ENCODE data around the gene FNIP1. TPM values are rescaled to one million over a fixed set of nuclear protein-coding genes. Genes with fewer than 3 reads are reported as not detected.

Gene FNIP1
- total and polyA plus RNA-seq, 9 of the 15 experiments (the other 6 are each of a cell fraction or from before 2014, with no cell fraction given) = 5.0 to 32.8 (median 18.4) TPM

GRCh38 chr5:131795879-131796792 lies 681 bp downstream of the FNIP1 start (continued):
- no peak for TF ChIP-seq ZNF639 (CRISPR knock-in tag; conservative IDR thresholded peaks at IDR 0.05 in 1 of 2, IDR thresholded peaks at IDR 0.05 in 1 of 2)
- TF ChIP-seq ATF4 (CRISPR knock-in tag; IDR thresholded peaks at IDR 0.05) = no peak
- no peak for TF ChIP-seq ETV6 (IDR thresholded peaks at IDR 0.05; ENCODE audit: borderline replicate concordance in 1 of 2, low read depth in 2 of 2, low read length in 1 of 2)
- TF ChIP-seq ETV6 (CRISPR knock-in tag; IDR thresholded peaks at IDR 0.05; ENCODE audit: borderline replicate concordance) = no peak
- no peak for TF ChIP-seq ZNF695 (CRISPR knock-in tag; IDR thresholded peaks at IDR 0.05)
- 0 out of 2 replicates have a peak, but pooled peaks have one; percentile 26 for TF ChIP-seq ZNF224 (CRISPR knock-in tag; IDR thresholded peaks at IDR 0.05)

Data from K562 (cell line).